Prostate gland (tissue), 2 donors: Measurements from ENCODE around the gene CTCF.

ENCODE experiments used
- CTCF ChIP-seq, 4 experiments: fragments of 200-600 bp in 2 of 4; fragments of 450-650 bp in 2 of 4; sonication (generic) in 2 of 4; IDR thresholded peaks; 1 replicate in 3 of 4; 2 replicates in 1 of 4; pipeline ENCODE4 v1.5.1; 2016 to 2019; ENCODE audit warnings: antibody characterized with exemption in 4 of 4, mild to moderate bottlenecking in 2 of 4, moderate library complexity in 2 of 4
- POLR2A ChIP-seq: fragments of 450-650 bp; IDR thresholded peaks from one replicate; pipeline ENCODE4 v1.6.1; 2016; ENCODE audit warnings: antibody characterized with exemption, mild to moderate bottlenecking

GRCh38 chr16:67563708-67564468 lies 1.6 kb downstream of the CTCF start:
- TF ChIP-seq POLR2A (peak; percentile 33), CTCF (IDR thresholded peaks at IDR 0.05) (no peak)
